ENCODE measurements around the gene SEBOX.

GRCh38 chr17:28338056-28338768, 26.8 kb downstream of the SEBOX start:
- TF ChIP-seq EP300 (IDR thresholded peaks at IDR 0.05) = no peak
- no peak for TF ChIP-seq CTCF (IDR thresholded peaks at IDR 0.05)
